Posterior vena cava (tissue), 2 donors: ENCODE results near the gene RAPGEF4. TPM values are rescaled to one million over a fixed set of nuclear protein-coding genes. Genes with fewer than 3 reads are reported as not detected.

ENCODE experiments used
- DNase-seq: peaks from one replicate; pipeline ENCODE4 v3.0.0-alpha.2; 2020; ENCODE audit warnings: low spot score
- intact Hi-C, 2 donors: fragments of 100-400 bp; cut with DNase I; formaldehyde crosslinking; loops; one replicate each; pipeline versions ENCODE4 v1.14.1 to v1.14.2; 2022 to 2023
- long read RNA-seq, 2 donors: library from polyadenylated mRNA; unstranded; transcript quantifications; one replicate each; pipeline ENCODE4 v2.0.0, GENCODE V29; 2020 to 2021
- total RNA-seq, 2 donors: library from RNA; stranded (reverse); fragmentation: NEBNext Ultra II Directional; extraction: Animal tissue kit (Norgen Biotek cat#: 25700); gene quantifications; one replicate each; pipeline ENCODE4 v1.2.1, GENCODE V29; 2021
- donor health status: DM: yes; HTN: yes; CAD: no.
- donor health status: DM: yes; HTN: yes; CAD: no.

The RAPGEF4 gene
- 1 to 10 TPM; 4.5 to 6.2 TPM for total RNA-seq
- long read RNA-seq, donor 1, full-length matches to known transcripts, result 1 of 2 reads
- long read RNA-seq, donor 1, partial matches to known transcripts, result 1 of 2 reads
- long read RNA-seq, donor 1, other reads (novel, unspliced or antisense), result 0 of 2 reads
- long read RNA-seq, donor 2, partial matches to known transcripts, result 1 of 1 reads
- long read RNA-seq, donor 2, other reads (novel, unspliced or antisense), result 0 of 1 reads

GRCh38 chr2:172735582-172736423 is at the start of gene RAPGEF4:
Gene RAPGEF4 (plus strand): TSS chr2:172735845. CDS start chr2:172735984, 139 bp downstream.
- intact Hi-C loops, result loop anchor here in 1 of 2 donors (1.0 kb wide), 1 partner anchor 23 kb away; no protein-coding TSS in a partner anchor
- DNase-seq, result no peak

- DNase-seq, result no peak
- intact Hi-C loops, result no loop called here
Observed at GRCh38 chr2:172693037-172693436, 42.6 kb upstream of the RAPGEF4 start.

- no peak for DNase-seq
- intact Hi-C loops, result no loop called here
Observed at GRCh38 chr2:172693529-172694455, 41.9 kb upstream of the RAPGEF4 start.

GRCh38 chr2:172697296-172697695 is 38.3 kb upstream of the RAPGEF4 start:
- no peak for DNase-seq
- intact Hi-C loops, result no loop called here

DNA sequence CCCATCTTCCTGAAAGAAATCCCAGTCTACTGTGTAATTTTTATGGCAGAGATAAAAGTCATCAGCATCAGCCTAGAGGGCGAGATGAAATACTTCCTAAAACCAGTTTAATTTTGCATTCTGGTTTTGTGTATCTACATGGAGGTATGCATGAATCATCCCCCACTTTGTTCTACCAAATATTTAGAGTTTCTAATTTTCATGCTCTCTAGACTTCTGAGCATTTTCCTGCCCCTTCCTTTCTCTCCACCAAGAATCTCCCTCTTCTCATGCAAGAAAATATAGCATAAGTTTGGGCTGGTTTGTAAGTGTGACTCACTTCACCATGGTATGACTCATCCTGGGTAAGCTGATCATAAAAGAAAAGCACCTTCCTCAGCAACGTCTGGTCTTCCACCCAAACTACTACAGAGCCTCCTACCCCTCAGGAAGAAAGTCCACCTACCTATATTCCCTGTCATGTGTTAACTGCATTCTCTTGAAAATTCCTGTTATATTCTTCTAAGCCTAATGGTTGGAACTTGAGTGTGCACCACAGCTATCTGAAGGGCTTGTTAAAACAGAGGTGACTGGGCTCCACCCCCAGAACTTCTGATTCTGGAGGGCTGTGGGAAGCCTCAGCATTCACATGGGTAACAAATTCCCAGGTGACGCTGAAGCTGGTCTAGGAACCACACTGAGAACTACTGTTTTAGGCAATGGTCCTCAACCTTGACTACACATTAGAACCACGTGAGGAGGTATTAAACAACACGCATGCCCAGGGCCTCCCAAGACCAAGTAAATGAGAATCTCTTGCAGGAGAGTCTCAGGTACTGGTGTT is 37.4 kb upstream of the RAPGEF4 start:
- no peak for DNase-seq
- intact Hi-C loops, result no loop called here

DNA sequence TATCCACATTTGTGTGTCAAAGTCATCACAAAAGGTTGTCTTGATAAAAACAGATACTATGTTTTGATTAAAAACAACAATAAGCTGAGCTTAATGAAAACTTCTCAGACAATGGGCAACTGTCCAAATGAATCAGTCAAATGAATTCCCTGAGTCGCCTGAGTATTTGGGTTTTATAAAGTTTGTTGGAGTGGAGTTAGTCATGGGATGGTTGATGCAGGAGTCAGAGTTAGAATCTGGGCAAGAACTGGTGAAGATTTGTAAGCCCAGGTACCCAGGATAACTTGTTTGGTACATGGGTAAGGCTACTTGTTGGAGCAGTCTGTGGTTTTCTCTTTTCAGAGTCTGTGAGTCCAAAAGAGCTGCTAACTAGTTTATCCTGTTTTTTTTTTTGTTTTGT is 34.4 kb upstream of the RAPGEF4 start:
- intact Hi-C loops, result no loop called here
- DNase-seq, result no peak

GRCh38 chr2:172702451-172702850 is 33.2 kb upstream of the RAPGEF4 start:
- DNase-seq, result no peak
- intact Hi-C loops, result no loop called here

- intact Hi-C loops, result no loop called here
Observed at GRCh38 chr2:172704072-172704936, 31.3 kb upstream of the RAPGEF4 start.

GRCh38 chr2:172705352-172705751 is 30.3 kb upstream of the RAPGEF4 start:
- intact Hi-C loops, result no loop called here
- no peak for DNase-seq

More at GRCh38 chr2:172704072-172704936, 31.3 kb upstream of the RAPGEF4 start:
- DNase-seq, result no peak

DNA sequence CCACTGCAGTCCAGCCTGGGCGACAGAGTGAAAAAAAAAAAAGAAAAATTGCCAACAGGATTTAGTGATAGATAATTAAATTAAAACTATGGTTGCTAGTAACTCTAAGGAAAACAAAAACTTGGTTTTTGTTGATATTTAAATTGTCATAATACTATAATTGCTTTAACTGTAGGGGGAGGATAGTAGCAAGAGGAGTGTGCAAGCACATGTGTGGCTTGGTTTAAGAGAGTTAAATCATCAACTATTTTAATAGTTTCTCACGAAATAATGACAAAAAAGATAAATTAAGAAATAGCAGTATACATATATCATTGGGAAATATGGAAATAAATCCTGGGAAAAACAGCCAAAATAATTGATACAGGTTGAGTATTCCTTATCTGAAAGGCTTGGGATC is 27.4 kb upstream of the RAPGEF4 start:
- intact Hi-C loops, result no loop called here
- no peak for DNase-seq

GRCh38 chr2:172709566-172710291 is 25.9 kb upstream of the RAPGEF4 start:
- intact Hi-C loops, result no loop called here
- DNase-seq, result no peak

GRCh38 chr2:172710584-172711047 is 25.0 kb upstream of the RAPGEF4 start:
- intact Hi-C loops, result no loop called here
- no peak for DNase-seq

GRCh38 chr2:172711110-172711509 is 24.5 kb upstream of the RAPGEF4 start:
- DNase-seq, result no peak
- intact Hi-C loops, result no loop called here

DNA sequence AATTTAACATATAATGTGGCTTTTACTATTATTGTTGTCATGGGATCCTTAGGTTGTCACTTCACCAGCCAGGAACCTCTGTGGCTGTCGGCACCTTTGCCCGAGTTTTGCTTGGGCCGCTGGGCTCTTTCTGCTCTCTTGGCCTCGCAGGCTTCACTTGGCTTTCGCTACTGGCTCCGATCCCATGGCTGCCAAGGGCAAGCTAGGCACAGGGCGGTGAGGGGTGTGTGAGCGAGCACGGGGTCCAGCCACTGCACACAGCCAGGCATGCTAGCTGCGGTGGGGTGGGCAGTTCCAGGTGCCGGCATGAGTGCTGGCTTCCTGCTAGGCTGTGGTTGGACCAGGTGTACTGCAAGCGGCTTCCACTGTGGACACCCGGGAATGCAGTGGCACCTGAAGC is 23.4 kb upstream of the RAPGEF4 start:
- no peak for DNase-seq
- intact Hi-C loops, result no loop called here

GRCh38 chr2:172713365-172713875 is 22.2 kb upstream of the RAPGEF4 start:
- no peak for DNase-seq
- intact Hi-C loops, result loop anchor here in 1 of 2 donors (1.0 kb wide), 1 partner anchor 22 kb away; the partner anchor contains the start of gene RAPGEF4

GRCh38 chr2:172722481-172722880 is 13.2 kb upstream of the RAPGEF4 start:
- intact Hi-C loops, result no loop called here

DNA sequence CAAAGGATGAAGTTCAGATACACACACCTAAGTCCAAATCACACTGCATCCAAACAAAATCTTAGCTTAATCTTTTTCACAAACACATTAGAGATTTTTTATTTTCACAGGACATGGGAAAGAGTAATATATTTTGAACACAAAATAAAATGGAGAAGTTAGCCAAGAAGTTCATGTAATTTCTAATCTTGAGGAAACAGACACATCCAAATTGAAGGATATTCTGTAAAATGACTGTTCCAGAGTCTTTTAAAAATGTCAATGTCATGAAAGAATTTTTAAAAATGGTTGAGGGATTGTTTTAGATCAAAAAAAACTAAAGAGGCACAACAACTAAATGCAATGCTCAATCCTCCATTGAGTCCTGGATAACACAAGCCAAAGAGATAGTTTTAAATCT is 12.4 kb upstream of the RAPGEF4 start:
- no peak for DNase-seq
- intact Hi-C loops, result no loop called here

More at GRCh38 chr2:172722481-172722880, 13.2 kb upstream of the RAPGEF4 start:
- DNase-seq, result no peak
